Astrocyte (in vitro differentiated cells and primary cell): ENCODE measurements around the gene IER5. TPM values are rescaled to one million over a fixed set of nuclear protein-coding genes. Genes with fewer than 3 reads are reported as not detected.

Experiments
- DNase-seq: peaks from one replicate; pipeline ENCODE4 v3.0.0-alpha.2; 2010; ENCODE audit warnings: low read depth
- FAIRE-seq: peaks from 2 replicates; lab custom pipeline; 2011; peaks lifted over from hg19 to GRCh38; lab: Jason Lieb, UNC
- H2AFZ ChIP-seq: 2 replicates; pipeline ENCODE4 v1.6.0; 2012; ENCODE audit warnings: low read depth, low read length, inconsistent platforms
- H3K27ac ChIP-seq: 2 replicates; pipeline ENCODE4 v1.5.1; 2011; ENCODE audit warnings: low read depth, low read length, inconsistent platforms
- H3K27me3 ChIP-seq: 2 replicates; pipeline ENCODE4 v1.6.0; 2011; ENCODE audit warnings: low read length, inconsistent platforms; ENCODE audit not compliant: insufficient read depth
- H3K36me3 ChIP-seq: 2 replicates; pipeline ENCODE4 v1.5.1; 2011; ENCODE audit warnings: low read length, inconsistent platforms; ENCODE audit not compliant: insufficient read depth
- H3K4me1 ChIP-seq: 2 replicates; pipeline ENCODE4 v1.5.1; 2011; ENCODE audit warnings: low read length, inconsistent platforms; ENCODE audit not compliant: insufficient read depth
- H3K4me2 ChIP-seq: 2 replicates; pipeline ENCODE4 v1.6.0; 2012; ENCODE audit warnings: low read length, inconsistent platforms
- H3K4me3 ChIP-seq: 2 replicates; pipeline ENCODE4 v1.5.1; 2011; ENCODE audit warnings: low read depth, mild to moderate bottlenecking, low read length, inconsistent platforms; ENCODE audit not compliant: insufficient read depth
- H3K79me2 ChIP-seq: 2 replicates; pipeline ENCODE4 v1.6.0; 2012; ENCODE audit warnings: mild to moderate bottlenecking, low read length, inconsistent platforms; ENCODE audit not compliant: insufficient read depth
- H3K9ac ChIP-seq: 2 replicates; pipeline ENCODE4 v1.6.0; 2012; ENCODE audit warnings: mild to moderate bottlenecking, low read length, inconsistent platforms
- H3K9me3 ChIP-seq: 2 replicates; pipeline ENCODE4 v1.5.1; 2012; ENCODE audit warnings: low read depth, mild to moderate bottlenecking, low read length, inconsistent platforms; ENCODE audit not compliant: insufficient read depth
- H4K20me1 ChIP-seq: 2 replicates; pipeline ENCODE4 v1.6.0; 2012; ENCODE audit warnings: low read length, inconsistent platforms; ENCODE audit not compliant: insufficient read depth
- H3K27ac Mint-ChIP-seq: one replicate; pipeline ENCODE4 v1.8.0; 2021; ENCODE audit warnings: mild to moderate bottlenecking, mixed read lengths; ENCODE audit not compliant: unreplicated experiment
- H3K27me3 Mint-ChIP-seq: one replicate; pipeline ENCODE4 v1.8.0; 2021; ENCODE audit warnings: low read depth, mixed read lengths; ENCODE audit not compliant: unreplicated experiment
- H3K36me3 Mint-ChIP-seq: one replicate; pipeline ENCODE4 v1.8.0; 2021; ENCODE audit warnings: low read depth, mixed read lengths; ENCODE audit not compliant: unreplicated experiment
- H3K4me1 Mint-ChIP-seq: one replicate; pipeline ENCODE4 v1.8.0; 2021; ENCODE audit warnings: low read depth, mixed read lengths; ENCODE audit not compliant: unreplicated experiment
- H3K4me3 Mint-ChIP-seq: one replicate; pipeline ENCODE4 v1.8.0; 2021; ENCODE audit warnings: mild to moderate bottlenecking, moderate library complexity, mixed read lengths; ENCODE audit not compliant: unreplicated experiment
- H3K9me3 Mint-ChIP-seq: one replicate; pipeline ENCODE4 v1.8.0; 2021; ENCODE audit warnings: mild to moderate bottlenecking, mixed read lengths; ENCODE audit not compliant: unreplicated experiment
- CTCF ChIP-seq: IDR thresholded peaks from 2 replicates; pipeline ENCODE4 v1.5.1; 2011; ENCODE audit warnings: low read depth, mild to moderate bottlenecking, inconsistent platforms, low read length, moderate library complexity; ENCODE audit not compliant: insufficient read depth
- EZH2 ChIP-seq: IDR thresholded peaks from 2 replicates; pipeline ENCODE4 v1.6.1; 2012; ENCODE audit warnings: mild to moderate bottlenecking, low read length, inconsistent platforms; ENCODE audit not compliant: insufficient read depth
- total RNA-seq: library from RNA; stranded (reverse); gene quantifications from 2 replicates; pipeline ENCODE4 v1.2.1, GENCODE V29; 2021

Gene IER5
- total RNA-seq, 1 donor from 2014 or later, result 28.3 TPM

GRCh38 chr1:181094416-181095212 lies 6.1 kb downstream of the IER5 start:
- Histone ChIP-seq H3K27me3 (no peaks in the 10 kb centered on the region), H3K4me3 (peak overlapping the region; percentile 11), H4K20me1 (peaks cover 40% of the 10 kb centered on the region), H3K9me3 (no peaks in the 10 kb centered on the region), H3K4me1 (peaks cover 64% of the 10 kb centered on the region), H3K79me2 (peaks cover 42% of the 10 kb centered on the region), H3K36me3 (peaks cover 6% of the 10 kb centered on the region), H2AFZ (no peak overlapping the region), H3K4me2 (peak overlapping the region; percentile 79), H3K27ac (peak overlapping the region; percentile 80), H3K9ac (peak overlapping the region; percentile 75)
- Mint-ChIP-seq H3K27me3 (no peaks in the 10 kb centered on the region), H3K4me3 (peak overlapping the region; percentile 41), H3K4me1 (peaks cover 69% of the 10 kb centered on the region), H3K27ac (peak overlapping the region; percentile 97), H3K36me3 (peaks cover 4% of the 10 kb centered on the region), H3K9me3 (no peaks in the 10 kb centered on the region)
- peak; percentile 95 for DNase-seq
- no peak for TF ChIP-seq CTCF
- TF ChIP-seq EZH2, result no peak
- FAIRE-seq, result no peak

GRCh38 chr1:181095260-181095659 lies 6.8 kb downstream of the IER5 start:
- no peaks in the 10 kb centered on the region for H3K27me3 Mint-ChIP-seq

More at GRCh38 chr1:181095260-181095659, 6.8 kb downstream of the IER5 start:
- peaks cover 75% of the 10 kb centered on the region for H3K4me1 Mint-ChIP-seq
- Histone ChIP-seq H3K4me1 (peaks cover 71% of the 10 kb centered on the region), H3K27me3 (no peaks in the 10 kb centered on the region), H3K4me2 (peak overlapping the region; percentile 79), H3K9me3 (no peaks in the 10 kb centered on the region), H3K27ac (peak overlapping the region; percentile 80), H3K4me3 (no peak overlapping the region), H4K20me1 (peaks cover 34% of the 10 kb centered on the region), H3K36me3 (peaks cover 6% of the 10 kb centered on the region), H3K9ac (peak overlapping the region; percentile 68), H2AFZ (no peak overlapping the region), H3K79me2 (peaks cover 36% of the 10 kb centered on the region)
- peaks cover 2% of the 10 kb centered on the region for H3K36me3 Mint-ChIP-seq
- TF ChIP-seq EZH2 (no peak), CTCF (no peak)
- peak overlapping the region; percentile 36 for H3K4me3 Mint-ChIP-seq
- peak overlapping the region; percentile 97 for H3K27ac Mint-ChIP-seq
- H3K9me3 Mint-ChIP-seq, result no peaks in the 10 kb centered on the region
- DNase-seq (no peak), FAIRE-seq (no peak)
